Epithelial cell of proximal tubule (primary cell): ENCODE data around the gene LMOD2. TPM values are rescaled to one million over a fixed set of nuclear protein-coding genes. Genes with fewer than 3 reads are reported as not detected.

ENCODE experiments used
- DNase-seq: peaks from one replicate; pipeline ENCODE4 v3.0.0-alpha.2; 2011; ENCODE audit warnings: low read depth
- H3K4me3 ChIP-seq: 2 replicates; pipeline ENCODE4 v1.5.1; 2011; ENCODE audit warnings: low read depth, mild to moderate bottlenecking, low read length
- CTCF ChIP-seq: conservative IDR thresholded peaks from 2 replicates; pipeline ENCODE4 v1.5.1; 2012; ENCODE audit warnings: low read depth, mild to moderate bottlenecking, low read length
- total RNA-seq: library from RNA; depleted of rRNA; stranded (reverse); fragments of >200 nt; gene quantifications from 2 replicates; pipeline ENCODE4 v1.2.3, GENCODE V29; 2015

LMOD2 gene
- total RNA-seq, 1 donor from 2014 or later: not detected

- no peak for DNase-seq
- no peak overlapping the region for H3K4me3 ChIP-seq
- no peak for TF ChIP-seq CTCF
These were observed 5.7 kb upstream of the LMOD2 start for GRCh38 chr7:123649964-123650363.

- no peak overlapping the region for H3K4me3 ChIP-seq
- TF ChIP-seq CTCF: no peak
- no peak for DNase-seq
These were observed 5.1 kb upstream of the LMOD2 start for GRCh38 chr7:123650595-123650994.

- DNase-seq: no peak
- no peak overlapping the region for H3K4me3 ChIP-seq
- no peak for TF ChIP-seq CTCF
These were observed 3.3 kb upstream of the LMOD2 start for GRCh38 chr7:123652406-123652805.

GRCh38 chr7:123653162-123653561 is 2.5 kb upstream of the LMOD2 start:
- no peak overlapping the region for H3K4me3 ChIP-seq
- DNase-seq: no peak
- no peak for TF ChIP-seq CTCF

- no peak for DNase-seq
- no peak for TF ChIP-seq CTCF
- no peak overlapping the region for H3K4me3 ChIP-seq
These were observed 1.1 kb downstream of the LMOD2 start for GRCh38 chr7:123656544-123657303.

- no peak for DNase-seq
- no peak overlapping the region for H3K4me3 ChIP-seq
- no peak for TF ChIP-seq CTCF
These were observed 1.6 kb downstream of the LMOD2 start for GRCh38 chr7:123657304-123657685.

- TF ChIP-seq CTCF: no peak
- no peak overlapping the region for H3K4me3 ChIP-seq
- DNase-seq: no peak
These were observed 2.4 kb downstream of the LMOD2 start for GRCh38 chr7:123658023-123658422.
